Hippocampal formation (tissue), 2 donors: ENCODE data around the gene TC2N.
"Not testable (repeated sequence)": the region's sequence is repeated elsewhere in the genome, so short reads cannot be mapped to it uniquely, and the experiment has no call there.

Source experiments
- DNase-seq, 2 donors: peaks; one replicate each; lab custom pipeline; 2025; lab: John Stamatoyannopoulos, UW

The TC2N gene

DNA sequence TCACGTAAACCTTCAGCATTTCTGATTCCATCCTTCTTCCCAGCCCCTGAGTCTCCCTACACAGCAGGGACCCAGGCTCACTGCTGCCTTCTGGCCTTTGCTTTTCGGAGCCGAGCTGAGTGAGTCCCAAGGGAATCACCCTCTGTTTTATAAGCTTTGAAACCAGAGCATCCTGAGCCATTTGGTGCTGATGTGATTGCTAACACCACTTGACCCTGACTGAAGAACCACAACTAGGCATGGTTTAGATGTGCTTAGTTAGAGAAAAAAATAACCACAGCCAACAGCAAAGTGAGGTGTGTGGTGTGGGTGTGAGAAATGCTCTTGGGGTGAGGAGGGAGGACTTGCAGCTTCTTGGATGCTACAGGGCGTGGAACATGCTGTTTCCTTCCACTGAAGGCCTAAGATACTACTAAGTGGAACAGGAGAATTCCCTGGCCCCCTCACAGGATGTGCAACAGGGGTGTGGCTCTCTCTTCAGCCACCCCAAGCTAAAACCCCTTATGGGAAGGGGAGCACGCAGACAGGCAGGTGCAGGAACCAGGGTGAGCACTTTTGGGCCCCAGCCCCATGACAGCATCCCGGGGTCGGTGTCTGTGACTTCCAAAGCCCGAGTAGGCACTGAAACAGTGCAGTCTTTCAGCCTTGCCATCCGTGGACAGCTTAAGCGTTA is at the start of gene TC2N:
Gene TC2N (minus strand): TSS at position 221 of the 673 bp plus-strand sequence. CDS start 53,767 bp downstream, outside the sequence.
- no peak for DNase-seq

GRCh38 chr14:91912035-91912434 is 44.7 kb upstream of the TC2N start:
- DNase-seq: no peak

GRCh38 chr14:91911474-91912032 is 44.2 kb upstream of the TC2N start:
- peak in 1 of 2 donors; percentile 51 for DNase-seq

DNA sequence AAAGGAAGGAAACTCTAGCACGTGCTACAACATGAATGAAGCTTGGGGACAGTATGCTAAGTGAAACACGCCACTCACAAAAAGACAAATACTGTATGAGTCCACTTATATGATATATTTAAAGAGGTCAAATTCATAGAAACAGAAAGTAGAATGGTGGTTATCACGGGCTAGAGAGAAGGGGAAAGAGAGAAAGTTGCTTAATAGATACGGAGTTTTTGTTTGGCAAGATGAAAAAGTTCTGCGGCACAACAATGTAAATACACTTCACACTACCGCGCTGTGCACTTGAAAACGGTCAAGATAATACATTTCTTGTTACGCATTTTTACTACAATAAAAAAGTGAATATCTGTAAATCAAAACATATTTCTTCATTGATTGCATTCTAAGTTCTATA is 42.9 kb upstream of the TC2N start:
- no peak for DNase-seq

DNA sequence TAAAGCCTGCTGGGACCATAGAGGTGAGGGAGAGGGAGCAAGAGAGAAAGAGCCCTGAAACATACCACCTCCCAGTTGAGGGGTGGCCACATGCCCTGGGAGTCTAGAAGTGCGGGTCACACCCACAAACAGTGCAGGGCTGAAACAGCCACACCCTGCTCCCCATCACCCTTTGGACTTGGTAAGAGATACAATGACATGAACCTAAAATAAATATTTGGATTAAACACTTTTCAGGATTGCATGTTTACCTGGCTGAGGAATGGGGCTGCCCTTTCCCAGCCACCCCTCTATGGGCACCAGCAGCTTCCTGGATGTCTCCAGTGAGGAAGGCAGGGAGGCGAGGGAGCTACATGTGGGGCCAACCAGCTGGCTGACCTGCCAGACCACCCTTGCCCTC is 39.0 kb upstream of the TC2N start:
- no peak for DNase-seq

DNA sequence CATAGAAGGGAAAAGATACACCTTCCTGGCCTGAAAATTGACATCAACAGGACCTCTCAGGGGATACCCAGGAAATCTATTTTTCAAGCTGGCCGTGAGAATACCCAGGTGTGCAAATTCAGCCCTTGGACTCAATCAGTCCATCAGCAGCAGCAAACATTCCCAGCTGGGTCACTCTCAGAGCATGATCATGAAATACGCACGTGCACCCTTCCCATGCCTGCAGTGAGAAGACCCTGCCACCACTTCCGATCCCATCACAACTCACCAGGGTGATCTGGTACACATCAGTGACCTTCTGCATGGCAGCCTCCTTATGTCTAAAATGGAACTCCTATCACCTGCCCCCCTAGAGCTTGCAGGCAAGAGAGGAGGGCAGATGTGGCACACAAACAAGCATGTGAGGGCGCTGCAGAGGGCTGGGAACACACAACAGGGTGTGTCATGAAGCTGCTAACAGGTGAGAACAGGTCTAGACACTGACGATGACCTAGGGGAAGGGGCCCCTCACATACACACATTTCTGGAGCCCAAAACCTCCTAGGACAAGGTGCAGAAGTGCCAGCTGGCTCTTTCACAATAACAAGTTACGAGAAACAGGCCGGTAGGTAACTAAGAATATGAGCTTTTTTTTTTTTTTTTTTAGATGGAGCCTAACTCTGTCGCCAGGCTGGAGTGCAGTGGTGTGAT is 37.8 kb upstream of the TC2N start:
- DNase-seq: no peak

DNA sequence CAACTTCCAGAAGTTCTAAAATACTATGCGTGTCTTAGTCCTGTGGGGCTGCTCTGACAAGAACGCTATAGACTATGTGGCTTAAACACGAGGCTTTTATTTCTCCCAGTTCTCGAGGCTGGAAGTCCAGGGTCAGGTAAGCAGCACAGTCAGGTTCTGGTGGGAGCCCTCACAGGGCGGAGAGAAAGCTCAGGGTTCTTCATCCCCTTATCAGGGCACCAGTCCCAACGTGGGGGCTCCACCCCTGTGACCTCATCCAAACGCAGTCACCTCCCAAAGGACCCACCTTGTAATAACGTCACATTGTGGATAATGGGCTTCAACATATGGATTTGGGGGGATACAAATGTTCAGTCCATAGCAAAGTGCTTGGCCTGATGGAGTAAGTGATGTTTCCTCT is 37.1 kb upstream of the TC2N start:
- no peak for DNase-seq

GRCh38 chr14:91903070-91903469 is 35.7 kb upstream of the TC2N start:
- no peak for DNase-seq

DNA sequence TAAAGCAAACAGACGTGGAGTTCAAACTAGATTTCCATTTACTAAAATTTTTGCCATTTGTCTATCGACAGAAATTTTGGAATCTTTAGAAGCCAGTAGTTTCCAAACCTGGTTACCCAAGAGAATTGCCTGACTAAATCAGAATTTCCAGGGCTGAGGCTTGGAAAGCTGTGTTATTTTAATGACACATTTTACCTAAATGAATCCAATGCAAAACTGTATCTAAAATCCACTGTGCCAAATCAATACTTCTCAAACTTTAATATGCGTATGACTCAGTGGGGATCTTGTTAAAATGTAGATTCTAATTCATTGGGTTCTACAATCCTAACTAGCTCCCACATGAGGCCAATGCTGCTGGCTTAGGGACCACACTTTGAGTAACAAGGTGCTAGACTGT is 35.0 kb upstream of the TC2N start:
- no peak for DNase-seq

GRCh38 chr14:91901449-91902226 is 34.3 kb upstream of the TC2N start:
- no peak for DNase-seq

DNA sequence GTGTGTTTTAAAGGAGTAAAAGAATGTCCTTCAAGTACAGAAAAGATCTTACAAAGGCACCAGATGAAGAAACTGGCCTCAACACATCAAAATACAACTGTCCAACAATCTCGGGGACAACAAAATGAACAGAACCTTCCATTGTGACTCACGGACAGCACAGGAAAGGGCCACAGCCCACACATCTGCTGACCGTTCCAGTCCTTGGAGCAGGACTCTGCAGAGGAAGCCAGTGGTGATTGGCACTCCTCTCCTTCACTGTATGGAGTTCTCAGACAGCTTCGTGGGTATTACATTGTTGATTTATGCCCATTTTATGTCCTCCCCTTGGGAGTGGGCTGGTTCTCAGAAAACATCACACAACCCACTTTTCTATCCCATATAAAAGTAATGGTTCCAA is 32.5 kb upstream of the TC2N start:
- no peak for DNase-seq

DNA sequence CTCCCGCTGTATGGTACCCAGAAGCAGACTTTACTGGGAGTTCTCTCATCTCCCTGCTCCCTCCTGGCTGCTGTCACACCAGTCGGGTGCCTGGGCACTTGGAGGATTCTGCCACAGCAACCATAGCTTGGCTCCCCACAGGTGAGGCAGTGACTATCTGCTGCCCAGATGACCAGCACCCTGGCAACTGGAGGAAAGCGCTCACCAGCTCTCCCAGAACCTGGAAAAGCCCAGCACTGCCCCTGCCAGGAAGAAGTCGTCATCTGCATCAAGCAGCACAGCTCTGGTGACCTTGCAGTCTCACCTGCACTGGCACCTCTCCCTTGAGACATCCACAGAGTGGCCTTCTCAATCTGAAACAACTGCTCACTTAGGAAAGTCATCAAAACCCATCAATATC is 31.9 kb upstream of the TC2N start:
- DNase-seq: no peak

GRCh38 chr14:91898372-91898771 is 31.0 kb upstream of the TC2N start:
- no peak for DNase-seq

DNA sequence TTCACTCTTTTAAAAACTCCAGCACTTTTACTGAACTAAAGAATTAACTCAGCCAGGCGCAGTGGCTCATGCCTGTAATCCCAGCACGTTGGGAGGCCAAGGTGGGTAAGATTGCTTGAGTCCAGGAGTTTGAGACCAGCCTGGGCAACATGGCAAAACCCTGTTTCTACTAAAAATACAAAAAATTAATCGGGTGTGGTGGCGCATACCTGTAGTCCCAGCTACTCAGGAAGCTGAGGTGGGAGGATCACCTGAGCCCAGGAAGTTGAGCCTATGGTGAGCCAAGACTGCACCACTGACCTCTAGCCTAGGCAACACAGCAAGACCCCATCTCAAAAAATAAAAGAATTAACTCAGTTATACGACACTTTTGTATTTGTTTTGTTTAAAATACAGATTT is 30.4 kb upstream of the TC2N start:
- not testable (repeated sequence) for DNase-seq

DNA sequence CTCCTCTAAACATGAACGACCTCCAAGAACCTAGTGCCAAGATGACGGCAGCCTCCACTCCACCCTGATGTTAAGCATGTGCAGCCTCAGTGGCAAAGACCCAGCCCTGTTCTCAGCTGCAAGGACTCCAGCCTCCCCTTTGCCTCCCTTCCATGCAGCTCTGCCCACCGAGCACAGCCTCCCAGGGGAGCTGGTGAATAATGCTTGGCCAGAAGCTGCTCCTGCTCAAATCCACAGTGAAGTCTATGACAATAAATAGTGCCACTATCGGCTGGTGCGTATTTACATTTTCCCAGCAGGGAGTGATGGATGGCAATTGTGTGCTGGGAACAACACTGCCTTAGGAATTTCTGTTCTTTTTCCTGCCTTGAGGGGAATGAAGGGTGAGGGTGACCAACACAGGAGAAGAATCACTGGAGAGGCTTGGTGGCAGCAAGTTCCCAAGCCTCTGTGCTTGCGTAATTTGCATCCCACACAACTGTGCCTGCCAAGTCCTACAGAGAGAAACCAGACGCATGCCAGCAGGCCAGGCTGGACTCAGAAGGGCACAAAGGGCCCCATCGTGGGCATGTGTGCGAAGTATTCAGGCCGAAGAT is 29.9 kb upstream of the TC2N start:
- peak; percentile 57 to 76 for DNase-seq

DNA sequence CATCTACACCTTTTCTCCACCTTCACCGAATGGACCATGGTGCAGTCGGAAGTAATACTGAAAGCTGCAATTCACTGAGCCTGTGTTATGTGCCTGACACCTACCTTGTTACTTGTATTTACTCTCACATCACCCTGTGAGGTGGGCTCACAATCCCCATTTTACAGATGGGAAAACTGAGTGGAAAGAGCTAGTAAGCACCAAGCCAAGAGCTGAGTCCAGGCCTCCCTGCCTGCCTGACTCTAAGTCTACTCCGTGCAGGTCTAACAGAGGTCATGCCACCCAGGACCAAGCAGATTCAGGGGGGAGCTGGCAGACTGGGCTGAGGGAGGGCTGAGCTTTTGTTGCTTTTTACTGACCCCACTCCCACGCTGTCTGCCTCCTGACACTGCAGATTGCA is 29.1 kb upstream of the TC2N start:
- DNase-seq: no peak

DNA sequence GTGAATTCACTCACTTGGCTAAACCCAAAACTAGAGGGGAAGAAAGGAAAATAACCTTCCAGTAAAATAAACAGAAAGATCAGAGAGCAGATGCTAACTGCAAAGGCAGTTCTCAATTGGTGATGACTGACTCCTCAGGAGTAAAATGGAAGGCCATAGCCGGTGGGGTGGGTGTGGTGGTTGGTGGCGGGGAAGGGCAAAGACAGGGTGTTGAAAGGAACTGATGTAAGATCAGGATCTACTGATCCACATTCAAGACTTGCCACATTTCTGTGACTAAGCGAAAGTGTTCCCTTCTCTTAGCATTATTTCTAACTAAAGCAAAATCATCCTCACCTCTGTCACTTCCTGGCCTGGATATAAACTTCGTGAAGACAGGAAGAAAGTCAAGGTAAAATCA is 26.3 kb upstream of the TC2N start:
- DNase-seq: no peak

DNA sequence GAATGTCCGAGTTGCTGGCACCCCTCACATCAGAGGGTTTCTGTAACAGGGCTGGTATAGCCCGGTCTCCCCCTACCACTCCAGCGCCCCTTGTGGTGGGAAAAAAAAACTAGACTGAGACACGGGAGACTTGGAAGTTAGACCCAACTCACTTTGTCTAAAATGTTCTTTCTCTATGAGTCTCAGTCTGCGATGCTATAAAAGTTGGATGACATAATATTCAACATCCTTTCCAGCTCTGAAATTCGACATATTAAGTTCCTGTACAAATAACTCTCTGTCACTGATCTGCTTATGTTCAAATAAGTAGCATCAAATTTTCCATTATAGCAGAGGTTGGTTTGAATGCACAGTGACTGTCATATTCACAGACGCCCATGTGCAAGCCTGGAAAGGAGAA is 25.7 kb upstream of the TC2N start:
- DNase-seq: peak in 1 of 2 donors; percentile 9

DNA sequence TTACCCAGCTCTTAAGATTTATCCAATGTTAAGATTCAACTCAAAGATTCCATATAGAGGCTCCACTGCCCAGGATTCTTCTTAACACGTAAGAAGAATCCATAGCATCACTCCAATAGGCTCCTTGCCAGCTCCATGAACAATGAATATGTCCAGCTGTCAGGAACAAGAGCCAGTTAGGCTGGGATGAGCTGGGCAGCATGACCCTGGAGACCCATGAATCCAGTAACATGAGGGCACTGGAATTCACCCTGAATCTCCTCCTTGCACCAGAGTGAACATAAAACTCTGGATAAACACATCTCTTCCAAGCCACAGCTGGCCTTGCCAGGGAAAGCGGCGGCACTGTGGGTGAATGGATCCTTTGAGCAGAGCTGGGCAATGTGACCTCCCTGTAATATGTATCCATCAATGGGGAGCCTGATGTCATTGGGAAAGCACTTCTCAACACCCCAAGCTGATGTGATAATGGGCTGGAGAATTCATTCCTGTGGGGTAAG is 24.4 kb upstream of the TC2N start:
- DNase-seq: peak; percentile 79 to 90

- DNase-seq: peak; percentile 27 to 42
Measured at GRCh38 chr14:91891101-91891500, 23.8 kb upstream of the TC2N start.

GRCh38 chr14:91890291-91890749 is 23.0 kb upstream of the TC2N start:
- peak; percentile 36 to 61 for DNase-seq
